ENCODE results near the gene ZNF487. TPM values are rescaled to one million over a fixed set of nuclear protein-coding genes. Genes with fewer than 3 reads are reported as not detected.

ZNF487 gene
- total and polyA plus RNA-seq, 2 experiments from 2014 or later, result 2.9 to 4.6 TPM

DNA sequence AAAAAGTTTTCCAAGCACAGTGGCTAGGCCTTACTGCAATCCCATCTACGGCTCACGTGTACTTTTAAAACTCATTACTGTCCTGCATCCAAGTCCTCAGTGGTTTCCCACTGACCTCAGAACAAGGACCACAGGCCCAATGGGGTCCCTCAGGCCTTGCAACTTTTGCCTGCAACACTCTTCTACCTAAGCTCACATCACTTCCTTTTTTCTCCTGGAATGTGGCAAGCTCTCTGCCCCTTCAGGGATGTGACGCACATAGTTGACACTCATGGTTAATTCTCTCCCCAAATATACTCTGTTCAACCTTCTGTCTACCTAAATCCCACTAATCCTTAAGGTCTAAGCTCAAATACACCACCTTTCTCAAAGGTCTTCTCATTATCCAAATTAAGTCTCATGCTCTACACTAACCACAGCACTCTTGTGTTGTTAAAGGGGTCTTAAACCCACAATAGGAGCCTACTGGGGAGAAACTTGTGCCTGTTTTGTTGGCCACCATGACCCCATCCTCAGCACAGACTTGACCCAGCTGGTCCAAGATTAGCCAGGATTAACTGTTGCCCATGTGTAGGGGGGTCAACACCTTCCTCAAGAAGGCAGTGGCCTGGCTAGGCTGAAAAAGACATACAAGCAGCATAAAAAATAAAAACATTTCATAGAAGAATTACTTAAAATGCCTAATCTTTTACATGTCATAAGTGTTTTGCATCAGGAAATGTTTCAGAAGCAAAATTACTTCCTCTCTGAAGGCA, 43.1 kb upstream of the ZNF487 start (continued):
- TF ChIP-seq, protein P1, sequence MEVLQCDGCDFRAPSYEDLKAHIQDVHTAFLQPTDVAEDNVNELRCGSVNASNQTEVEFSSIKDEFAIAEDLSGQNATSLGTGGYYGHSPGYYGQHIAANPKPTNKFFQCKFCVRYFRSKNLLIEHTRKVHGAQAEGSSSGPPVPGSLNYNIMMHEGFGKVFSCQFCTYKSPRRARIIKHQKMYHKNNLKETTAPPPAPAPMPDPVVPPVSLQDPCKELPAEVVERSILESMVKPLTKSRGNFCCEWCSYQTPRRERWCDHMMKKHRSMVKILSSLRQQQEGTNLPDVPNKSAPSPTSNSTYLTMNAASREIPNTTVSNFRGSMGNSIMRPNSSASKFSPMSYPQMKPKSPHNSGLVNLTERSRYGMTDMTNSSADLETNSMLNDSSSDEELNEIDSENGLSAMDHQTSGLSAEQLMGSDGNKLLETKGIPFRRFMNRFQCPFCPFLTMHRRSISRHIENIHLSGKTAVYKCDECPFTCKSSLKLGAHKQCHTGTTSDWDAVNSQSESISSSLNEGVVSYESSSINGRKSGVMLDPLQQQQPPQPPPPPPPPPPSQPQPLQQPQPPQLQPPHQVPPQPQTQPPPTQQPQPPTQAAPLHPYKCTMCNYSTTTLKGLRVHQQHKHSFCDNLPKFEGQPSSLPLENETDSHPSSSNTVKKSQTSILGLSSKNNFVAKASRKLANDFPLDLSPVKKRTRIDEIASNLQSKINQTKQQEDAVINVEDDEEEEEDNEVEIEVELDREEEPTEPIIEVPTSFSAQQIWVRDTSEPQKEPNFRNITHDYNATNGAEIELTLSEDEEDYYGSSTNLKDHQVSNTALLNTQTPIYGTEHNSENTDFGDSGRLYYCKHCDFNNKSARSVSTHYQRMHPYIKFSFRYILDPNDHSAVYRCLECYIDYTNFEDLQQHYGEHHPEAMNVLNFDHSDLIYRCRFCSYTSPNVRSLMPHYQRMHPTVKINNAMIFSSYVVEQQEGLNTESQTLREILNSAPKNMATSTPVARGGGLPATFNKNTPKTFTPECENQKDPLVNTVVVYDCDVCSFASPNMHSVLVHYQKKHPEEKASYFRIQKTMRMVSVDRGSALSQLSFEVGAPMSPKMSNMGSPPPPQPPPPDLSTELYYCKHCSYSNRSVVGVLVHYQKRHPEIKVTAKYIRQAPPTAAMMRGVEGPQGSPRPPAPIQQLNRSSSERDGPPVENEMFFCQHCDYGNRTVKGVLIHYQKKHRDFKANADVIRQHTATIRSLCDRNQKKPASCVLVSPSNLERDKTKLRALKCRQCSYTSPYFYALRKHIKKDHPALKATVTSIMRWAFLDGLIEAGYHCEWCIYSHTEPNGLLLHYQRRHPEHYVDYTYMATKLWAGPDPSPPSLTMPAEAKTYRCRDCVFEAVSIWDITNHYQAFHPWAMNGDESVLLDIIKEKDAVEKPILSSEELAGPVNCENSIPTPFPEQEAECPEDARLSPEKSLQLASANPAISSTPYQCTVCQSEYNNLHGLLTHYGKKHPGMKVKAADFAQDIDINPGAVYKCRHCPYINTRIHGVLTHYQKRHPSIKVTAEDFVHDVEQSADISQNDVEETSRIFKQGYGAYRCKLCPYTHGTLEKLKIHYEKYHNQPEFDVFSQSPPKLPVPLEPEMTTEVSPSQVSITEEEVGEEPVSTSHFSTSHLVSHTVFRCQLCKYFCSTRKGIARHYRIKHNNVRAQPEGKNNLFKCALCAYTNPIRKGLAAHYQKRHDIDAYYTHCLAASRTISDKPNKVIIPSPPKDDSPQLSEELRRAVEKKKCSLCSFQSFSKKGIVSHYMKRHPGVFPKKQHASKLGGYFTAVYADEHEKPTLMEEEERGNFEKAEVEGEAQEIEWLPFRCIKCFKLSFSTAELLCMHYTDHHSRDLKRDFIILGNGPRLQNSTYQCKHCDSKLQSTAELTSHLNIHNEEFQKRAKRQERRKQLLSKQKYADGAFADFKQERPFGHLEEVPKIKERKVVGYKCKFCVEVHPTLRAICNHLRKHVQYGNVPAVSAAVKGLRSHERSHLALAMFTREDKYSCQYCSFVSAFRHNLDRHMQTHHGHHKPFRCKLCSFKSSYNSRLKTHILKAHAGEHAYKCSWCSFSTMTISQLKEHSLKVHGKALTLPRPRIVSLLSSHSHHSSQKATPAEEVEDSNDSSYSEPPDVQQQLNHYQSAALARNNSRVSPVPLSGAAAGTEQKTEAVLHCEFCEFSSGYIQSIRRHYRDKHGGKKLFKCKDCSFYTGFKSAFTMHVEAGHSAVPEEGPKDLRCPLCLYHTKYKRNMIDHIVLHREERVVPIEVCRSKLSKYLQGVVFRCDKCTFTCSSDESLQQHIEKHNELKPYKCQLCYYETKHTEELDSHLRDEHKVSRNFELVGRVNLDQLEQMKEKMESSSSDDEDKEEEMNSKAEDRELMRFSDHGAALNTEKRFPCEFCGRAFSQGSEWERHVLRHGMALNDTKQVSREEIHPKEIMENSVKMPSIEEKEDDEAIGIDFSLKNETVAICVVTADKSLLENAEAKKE (CRISPR knock-in tag; IDR thresholded peaks at IDR 0.05), result no peak
- 0 out of 2 replicates have a peak, but pooled peaks have one; percentile 12 for TF ChIP-seq POLR2AphosphoS5 (IDR thresholded peaks at IDR 0.05; ENCODE audit: low read depth)
- no peak for TF ChIP-seq STAT1 (IDR thresholded peaks at IDR 0.05; ENCODE audit: unreplicated experiment)
- no peak for TF ChIP-seq CREB1 (CRISPR knock-in tag; IDR thresholded peaks at IDR 0.05; ENCODE audit: low read depth)
- TF ChIP-seq, protein P2, sequence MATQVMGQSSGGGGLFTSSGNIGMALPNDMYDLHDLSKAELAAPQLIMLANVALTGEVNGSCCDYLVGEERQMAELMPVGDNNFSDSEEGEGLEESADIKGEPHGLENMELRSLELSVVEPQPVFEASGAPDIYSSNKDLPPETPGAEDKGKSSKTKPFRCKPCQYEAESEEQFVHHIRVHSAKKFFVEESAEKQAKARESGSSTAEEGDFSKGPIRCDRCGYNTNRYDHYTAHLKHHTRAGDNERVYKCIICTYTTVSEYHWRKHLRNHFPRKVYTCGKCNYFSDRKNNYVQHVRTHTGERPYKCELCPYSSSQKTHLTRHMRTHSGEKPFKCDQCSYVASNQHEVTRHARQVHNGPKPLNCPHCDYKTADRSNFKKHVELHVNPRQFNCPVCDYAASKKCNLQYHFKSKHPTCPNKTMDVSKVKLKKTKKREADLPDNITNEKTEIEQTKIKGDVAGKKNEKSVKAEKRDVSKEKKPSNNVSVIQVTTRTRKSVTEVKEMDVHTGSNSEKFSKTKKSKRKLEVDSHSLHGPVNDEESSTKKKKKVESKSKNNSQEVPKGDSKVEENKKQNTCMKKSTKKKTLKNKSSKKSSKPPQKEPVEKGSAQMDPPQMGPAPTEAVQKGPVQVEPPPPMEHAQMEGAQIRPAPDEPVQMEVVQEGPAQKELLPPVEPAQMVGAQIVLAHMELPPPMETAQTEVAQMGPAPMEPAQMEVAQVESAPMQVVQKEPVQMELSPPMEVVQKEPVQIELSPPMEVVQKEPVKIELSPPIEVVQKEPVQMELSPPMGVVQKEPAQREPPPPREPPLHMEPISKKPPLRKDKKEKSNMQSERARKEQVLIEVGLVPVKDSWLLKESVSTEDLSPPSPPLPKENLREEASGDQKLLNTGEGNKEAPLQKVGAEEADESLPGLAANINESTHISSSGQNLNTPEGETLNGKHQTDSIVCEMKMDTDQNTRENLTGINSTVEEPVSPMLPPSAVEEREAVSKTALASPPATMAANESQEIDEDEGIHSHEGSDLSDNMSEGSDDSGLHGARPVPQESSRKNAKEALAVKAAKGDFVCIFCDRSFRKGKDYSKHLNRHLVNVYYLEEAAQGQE (IDR thresholded peaks at IDR 0.05; ENCODE audit: unreplicated experiment), result no peak

Measured in GM23338 (cell line).